NCI-H524 treated with DMSO at 0.1 percent for 48 hours (cell line): ENCODE data around the gene ADGRF3.
A peak's percentile ranks its signal among the peaks of the same experiment; 100 is the strongest.
"Not testable (repeated sequence)": the region's sequence is repeated elsewhere in the genome, so short reads cannot be mapped to it uniquely, and the experiment has no call there.

Experiments
- DNase-seq: peaks from one replicate; lab custom pipeline; 2025; lab: John Stamatoyannopoulos, UW

ADGRF3 gene

GRCh38 chr2:26351375-26352090, 4.9 kb upstream of the ADGRF3 start:
- no peak for DNase-seq

- no peak for DNase-seq
These were observed 3.1 kb upstream of the ADGRF3 start for GRCh38 chr2:26349690-26350089.

- no peak for DNase-seq
These were observed 787 bp upstream of the ADGRF3 start for GRCh38 chr2:26347286-26347865.

- peak; percentile 96 for DNase-seq
These were observed 790 bp downstream of the ADGRF3 start, which contains the start of gene SELENOI for GRCh38 chr2:26345545-26346453. TSS of gene SELENOI (plus strand) at chr2:26346143. CDS start at chr2:26346233, 90 bp downstream.

- DNase-seq: no peak
These were observed 1.4 kb downstream of the ADGRF3 start for GRCh38 chr2:26345283-26345544.

- no peak for DNase-seq
These were observed 1.9 kb downstream of the ADGRF3 start for GRCh38 chr2:26344581-26345282.

- no peak for DNase-seq
These were observed 5.8 kb downstream of the ADGRF3 start for GRCh38 chr2:26340831-26341230.

- DNase-seq: no peak
These were observed 9.3 kb downstream of the ADGRF3 start for GRCh38 chr2:26337298-26337697.

GRCh38 chr2:26336719-26337118, 9.9 kb downstream of the ADGRF3 start:
- no peak for DNase-seq

GRCh38 chr2:26335231-26335630, 11.4 kb downstream of the ADGRF3 start:
- no peak for DNase-seq

- DNase-seq: no peak
These were observed 13.3 kb downstream of the ADGRF3 start for GRCh38 chr2:26333293-26333692.

- not testable (repeated sequence) for DNase-seq
These were observed 15.3 kb downstream of the ADGRF3 start for GRCh38 chr2:26331321-26331720.

- no peak for DNase-seq
These were observed 16.0 kb downstream of the ADGRF3 start for GRCh38 chr2:26330604-26331003.

GRCh38 chr2:26330114-26330549, 16.5 kb downstream of the ADGRF3 start:
- peak; percentile 40 for DNase-seq

GRCh38 chr2:26329083-26329482, 17.5 kb downstream of the ADGRF3 start:
- DNase-seq: not testable (repeated sequence)

GRCh38 chr2:26327291-26328272, 19.0 kb downstream of the ADGRF3 start:
- DNase-seq: no peak

- DNase-seq: no peak
These were observed 20.1 kb downstream of the ADGRF3 start for GRCh38 chr2:26326514-26326913.

- DNase-seq: no peak
These were observed 20.7 kb downstream of the ADGRF3 start for GRCh38 chr2:26325851-26326250.

- DNase-seq: no peak
These were observed 21.7 kb downstream of the ADGRF3 start for GRCh38 chr2:26324903-26325302.

- not testable (repeated sequence) for DNase-seq
These were observed 22.1 kb downstream of the ADGRF3 start for GRCh38 chr2:26324479-26324878.

GRCh38 chr2:26318950-26319349, 27.6 kb downstream of the ADGRF3 start:
- no peak for DNase-seq
